DND-41 (cell line): Measurements from ENCODE around the gene NR2E1.

ENCODE experiments used
- CTCF ChIP-seq: IDR thresholded peaks from 2 replicates; pipeline ENCODE4 v1.5.1; 2012; ENCODE audit warnings: borderline replicate concordance, low read length, moderate library complexity, mild to moderate bottlenecking; ENCODE audit not compliant: poor library complexity, severe bottlenecking; ENCODE audit errors: extremely low read depth
- EZH2 ChIP-seq: IDR thresholded peaks from 3 replicates; pipeline ENCODE4 v1.6.1; 2012; ENCODE audit warnings: borderline replicate concordance, low read depth, mild to moderate bottlenecking, moderate library complexity, low read length, inconsistent platforms; ENCODE audit not compliant: severe bottlenecking

GRCh38 chr6:108186226-108186625 lies 20.4 kb downstream of the NR2E1 start:
- TF ChIP-seq CTCF (no peak), EZH2 (no peak)
